Liver (tissue), 9 donors: ENCODE results near the gene SLC38A7. TPM values are rescaled to one million over a fixed set of nuclear protein-coding genes. Genes with fewer than 3 reads are reported as not detected.

ENCODE experiments used
- DNase-seq: peaks from one replicate; pipeline ENCODE4 v3.0.0-alpha.2; 2017; ENCODE audit warnings: low spot score
- H3K27ac ChIP-seq, 2 donors: one replicate each; pipeline ENCODE4 v1.7.0; 2013; ENCODE audit warnings: inconsistent platforms in 2 of 2, low read length in 2 of 2, control low read depth in 1 of 2, low read depth in 1 of 2, mild to moderate bottlenecking in 1 of 2
- H3K27me3 ChIP-seq, 4 donors: one replicate each; pipeline versions ENCODE4 v1.6.1 to v1.7.0; 2013; ENCODE audit warnings: low read length in 3 of 4, inconsistent platforms in 1 of 4, mild to moderate bottlenecking in 1 of 4, moderate library complexity in 1 of 4; ENCODE audit not compliant: control insufficient read depth in 4 of 4, insufficient read depth in 4 of 4
- H3K36me3 ChIP-seq, 4 donors: one replicate each; pipeline versions ENCODE4 v1.6.1 to v1.7.0; 2013; ENCODE audit warnings: low read length in 3 of 4, mild to moderate bottlenecking in 3 of 4, low read depth in 1 of 4, moderate library complexity in 1 of 4; ENCODE audit not compliant: control insufficient read depth in 4 of 4, insufficient read depth in 3 of 4
- H3K4me1 ChIP-seq, 4 donors: one replicate each; pipeline versions ENCODE4 v1.6.1 to v1.7.0; 2013; ENCODE audit warnings: low read length in 3 of 4, mild to moderate bottlenecking in 3 of 4, moderate library complexity in 1 of 4; ENCODE audit not compliant: control insufficient read depth in 4 of 4, insufficient read depth in 4 of 4
- H3K4me3 ChIP-seq, 3 donors: one replicate each; pipeline versions ENCODE4 v1.6.1 to v1.7.0; 2013; ENCODE audit warnings: low read length in 3 of 3, control low read depth in 1 of 3, low read depth in 1 of 3, mild to moderate bottlenecking in 1 of 3
- H3K9ac ChIP-seq, 2 donors: one replicate each; pipeline ENCODE4 v1.7.0; 2013; ENCODE audit warnings: low read length in 2 of 2, mild to moderate bottlenecking in 2 of 2, moderate library complexity in 2 of 2, control low read depth in 1 of 2, low read depth in 1 of 2
- H3K9me3 ChIP-seq, 4 donors: one replicate each; pipeline versions ENCODE4 v1.6.1 to v1.7.0; 2013; ENCODE audit warnings: low read length in 3 of 4; ENCODE audit not compliant: control insufficient read depth in 4 of 4
- ATF3 ChIP-seq: IDR thresholded peaks from 2 replicates; pipeline ENCODE4 v1.6.1; 2016; ENCODE audit warnings: antibody characterized with exemption
- CTCF ChIP-seq: fragments of 150-350 bp; IDR thresholded peaks from 2 replicates; pipeline ENCODE4 v1.5.1; 2017; ENCODE audit warnings: improper control_type of control experiment, low read depth, low read length; ENCODE audit not compliant: missing input control
- EGR1 ChIP-seq, 2 donors: IDR thresholded peaks; 2 replicates each; pipeline ENCODE4 v1.6.1; 2016 to 2018; ENCODE audit warnings: antibody characterized with exemption in 2 of 2, low read depth in 2 of 2
- FOXA1 ChIP-seq: IDR thresholded peaks from 2 replicates; pipeline ENCODE4 v1.6.1; 2016; ENCODE audit warnings: antibody characterized with exemption
- GABPA ChIP-seq, 2 donors: IDR thresholded peaks in 1 of 2; conservative IDR thresholded peaks in 1 of 2; 2 replicates each; pipeline ENCODE4 v1.6.1; 2016; ENCODE audit warnings: antibody characterized with exemption in 2 of 2, mild to moderate bottlenecking in 1 of 2, moderate library complexity in 1 of 2
- HNF4A ChIP-seq, 2 donors: conservative IDR thresholded peaks; 2 replicates each; pipeline ENCODE4 v1.6.1; 2016; ENCODE audit warnings: antibody characterized with exemption in 2 of 2, mild to moderate bottlenecking in 2 of 2
- HNF4G ChIP-seq: IDR thresholded peaks from 2 replicates; pipeline ENCODE4 v1.6.1; 2016; ENCODE audit warnings: antibody characterized with exemption
- JUND ChIP-seq, 2 donors: IDR thresholded peaks; 2 replicates each; pipeline ENCODE4 v1.6.1; 2016; ENCODE audit warnings: antibody characterized with exemption in 2 of 2
- MAX ChIP-seq: IDR thresholded peaks from 2 replicates; pipeline ENCODE4 v1.6.1; 2016; ENCODE audit warnings: antibody characterized with exemption
- NR2F2 ChIP-seq: IDR thresholded peaks from 2 replicates; pipeline ENCODE4 v1.6.1; 2016; ENCODE audit warnings: antibody characterized with exemption
- RAD21 ChIP-seq, 2 donors: IDR thresholded peaks; 2 replicates each; pipeline ENCODE4 v1.6.1; 2016; ENCODE audit warnings: antibody characterized with exemption in 2 of 2, mild to moderate bottlenecking in 2 of 2
- RXRA ChIP-seq, 2 donors: IDR thresholded peaks; 2 replicates each; pipeline ENCODE4 v1.6.1; 2017 to 2018; ENCODE audit warnings: antibody characterized with exemption in 2 of 2, mild to moderate bottlenecking in 1 of 2
- SP1 ChIP-seq: IDR thresholded peaks from 2 replicates; pipeline ENCODE4 v1.6.1; 2018; ENCODE audit warnings: antibody characterized with exemption, mild to moderate bottlenecking
- YY1 ChIP-seq: IDR thresholded peaks from 2 replicates; pipeline ENCODE4 v1.6.1; 2016; ENCODE audit warnings: antibody characterized with exemption, mild to moderate bottlenecking
- ZBTB33 ChIP-seq: IDR thresholded peaks from 2 replicates; pipeline ENCODE4 v1.6.1; 2016; ENCODE audit warnings: antibody characterized with exemption
- WGBS: extraction: QIAGEN DNeasy Blood & Tissue Kit; methylation state at CpG from one replicate; pipeline ENCODE4 v1.1.7; 2013; 5-methylcytosine and 5-hydroxymethylcytosine counted together
- polyA plus RNA-seq, 2 donors: library from polyadenylated mRNA; stranded (reverse) in 1 of 2; unstranded in 1 of 2; fragments of 200-250 nt in 1 of 2; fragments of >200 nt in 1 of 2; fragmentation: Nextera tagmentation in 1 of 2; extraction: Ambion mirVana in 1 of 2; gene quantifications; one replicate each; pipeline versions ENCODE4 v1.2.1 to v1.2.3, GENCODE V29; 2013 to 2015
- total RNA-seq, 2 donors: library from RNA; depleted of rRNA; stranded (reverse); fragments of >200 nt; gene quantifications; one replicate each; pipeline ENCODE4 v1.2.3, GENCODE V29; 2014
- donor health status: healthy.
- donor health status: healthy.
- donor health status: healthy.
- donor health status: healthy.
- donor health status: healthy.

The SLC38A7 gene
- total and polyA plus RNA-seq, 4 donors = 7.9 to 18.7 (median 11.0) TPM

- no peaks in the 10 kb centered on the region for H3K4me1 ChIP-seq
- no peak overlapping the region for H3K4me3 ChIP-seq
- no peak overlapping the region for H3K27ac ChIP-seq
- H3K27me3 ChIP-seq = no peaks in the 10 kb centered on the region
- no peaks in the 10 kb centered on the region for H3K36me3 ChIP-seq
- TF ChIP-seq CTCF = no peak
- no peak for TF ChIP-seq SP1
- TF ChIP-seq ATF3 = no peak
- TF ChIP-seq GABPA (IDR thresholded peaks at IDR 0.05 in 1 of 2, conservative IDR thresholded peaks at IDR 0.05 in 1 of 2) = no peak
- TF ChIP-seq RXRA (IDR thresholded peaks at IDR 0.05) = no peak
- TF ChIP-seq HNF4A (conservative IDR thresholded peaks at IDR 0.05) = no peak
- no peak for TF ChIP-seq JUND (IDR thresholded peaks at IDR 0.05)
- TF ChIP-seq MAX = no peak
- no peak for TF ChIP-seq NR2F2
- TF ChIP-seq FOXA1 = no peak
- no peak for TF ChIP-seq YY1
- 52% methylated on average over 3 of the region's 3 CpGs for WGBS
- no peak overlapping the region for H3K9ac ChIP-seq
- DNase-seq = no peak
- no peaks in the 10 kb centered on the region for H3K9me3 ChIP-seq
Measured at GRCh38 chr16:58652741-58653140, 31.8 kb downstream of the SLC38A7 start.

- H3K9me3 ChIP-seq = no peaks in the 10 kb centered on the region
- DNase-seq = no peak
- WGBS = 74% methylated on average over 3 of the region's 3 CpGs
- no peaks in the 10 kb centered on the region for H3K27me3 ChIP-seq
- H3K36me3 ChIP-seq = no peaks in the 10 kb centered on the region
- no peak overlapping the region for H3K9ac ChIP-seq
- TF ChIP-seq FOXA1 (no peak), JUND (IDR thresholded peaks at IDR 0.05) (no peak), HNF4G (no peak), ZBTB33 (no peak)
- H3K27ac ChIP-seq = no peak overlapping the region
- no peaks in the 10 kb centered on the region for H3K4me1 ChIP-seq
- H3K4me3 ChIP-seq = no peak overlapping the region
Measured at GRCh38 chr16:58651965-58652348, 32.6 kb downstream of the SLC38A7 start.

- no peak overlapping the region for H3K9ac ChIP-seq
- DNase-seq = no peak
- no peaks in the 10 kb centered on the region for H3K4me1 ChIP-seq
- WGBS = 83% methylated on average over 3 of the region's 3 CpGs
- H3K4me3 ChIP-seq = no peak overlapping the region
- H3K27me3 ChIP-seq = no peaks in the 10 kb centered on the region
- no peaks in the 10 kb centered on the region for H3K36me3 ChIP-seq
- H3K9me3 ChIP-seq = no peaks in the 10 kb centered on the region
- H3K27ac ChIP-seq = no peak overlapping the region
- TF ChIP-seq FOXA1 (no peak), HNF4G (no peak), YY1 (no peak), RAD21 (IDR thresholded peaks at IDR 0.05) (no peak), EGR1 (IDR thresholded peaks at IDR 0.05; ENCODE audit: low read depth in 2 of 2) (no peak), RXRA (IDR thresholded peaks at IDR 0.05) (no peak), ATF3 (no peak), MAX (no peak), ZBTB33 (no peak), JUND (IDR thresholded peaks at IDR 0.05) (no peak)
Measured at GRCh38 chr16:58649707-58650106, 34.9 kb downstream of the SLC38A7 start.
